ENCODE data around the gene INPPL1. TPM values are rescaled to one million over a fixed set of nuclear protein-coding genes. Genes with fewer than 3 reads are reported as not detected.
A peak's percentile ranks its signal among the peaks of the same experiment; 100 is the strongest.

Gene INPPL1
- total RNA-seq, 1 donor from 2014 or later = 139 TPM

- Mint-ChIP-seq H3K27ac (no peak overlapping the region), H3K36me3 (ENCODE audit: low read depth) (peaks cover 30% of the 10 kb centered on the region), H3K9me3 (no peaks in the 10 kb centered on the region), H3K27me3 (ENCODE audit: insufficient read depth) (peaks cover 37% of the 10 kb centered on the region), H3K4me3 (no peak overlapping the region), H3K4me1 (ENCODE audit: low read depth) (peaks cover 10% of the 10 kb centered on the region)
- intact Hi-C loops (cut with micrococcal nuclease) = loop anchor here (1.0 to 2.0 kb wide), 2 partner anchors 15 to 193 kb away; no protein-coding TSS in a partner anchor
- no peak for DNase-seq (ENCODE audit: low spot score)
Measured at GRCh38 chr11:72238040-72238450, 13.5 kb downstream of the INPPL1 start.

GRCh38 chr11:72238492-72239312, 14.1 kb downstream of the INPPL1 start:
- intact Hi-C loops (cut with micrococcal nuclease) = loop anchor here (1.0 to 2.0 kb wide), 2 partner anchors 16 to 193 kb away; no protein-coding TSS in a partner anchor
- H3K9me3 Mint-ChIP-seq = no peaks in the 10 kb centered on the region
- no peak for DNase-seq (ENCODE audit: low spot score)
- H3K4me3 Mint-ChIP-seq = no peak overlapping the region
- H3K27me3 Mint-ChIP-seq (ENCODE audit: insufficient read depth) = peaks cover 42% of the 10 kb centered on the region
- peaks cover 14% of the 10 kb centered on the region for H3K4me1 Mint-ChIP-seq (ENCODE audit: low read depth)
- H3K27ac Mint-ChIP-seq = no peak overlapping the region
- peaks cover 30% of the 10 kb centered on the region for H3K36me3 Mint-ChIP-seq (ENCODE audit: low read depth)

- peak overlapping the region; percentile 62 for H3K4me3 Mint-ChIP-seq
- intact Hi-C loops (cut with micrococcal nuclease) = loop anchor here (2.0 kb wide), 1 partner anchor 17 kb away; no protein-coding TSS in a partner anchor
- H3K36me3 Mint-ChIP-seq (ENCODE audit: low read depth) = peaks cover 25% of the 10 kb centered on the region
- H3K27me3 Mint-ChIP-seq (ENCODE audit: insufficient read depth) = peaks cover 43% of the 10 kb centered on the region
- H3K4me1 Mint-ChIP-seq (ENCODE audit: low read depth) = peaks cover 14% of the 10 kb centered on the region
- H3K27ac Mint-ChIP-seq = no peak overlapping the region
- H3K9me3 Mint-ChIP-seq = no peaks in the 10 kb centered on the region
- no peak for DNase-seq (ENCODE audit: low spot score)
Measured at GRCh38 chr11:72239313-72239848, 14.8 kb downstream of the INPPL1 start.

- no peaks in the 10 kb centered on the region for H3K9me3 Mint-ChIP-seq
- H3K27ac Mint-ChIP-seq = no peak overlapping the region
- no peak for DNase-seq (ENCODE audit: low spot score)
- H3K36me3 Mint-ChIP-seq (ENCODE audit: low read depth) = peaks cover 22% of the 10 kb centered on the region
- H3K4me1 Mint-ChIP-seq (ENCODE audit: low read depth) = peaks cover 19% of the 10 kb centered on the region
- peaks cover 48% of the 10 kb centered on the region for H3K27me3 Mint-ChIP-seq (ENCODE audit: insufficient read depth)
- intact Hi-C loops (cut with micrococcal nuclease) = loop anchor here (2.0 kb wide), 1 partner anchor 17 kb away; no protein-coding TSS in a partner anchor
- H3K4me3 Mint-ChIP-seq = no peak overlapping the region
Measured at GRCh38 chr11:72239849-72240460, 15.4 kb downstream of the INPPL1 start.

- Mint-ChIP-seq H3K4me3 (peak overlapping the region; percentile 72), H3K36me3 (ENCODE audit: low read depth) (peaks cover 22% of the 10 kb centered on the region), H3K27me3 (ENCODE audit: insufficient read depth) (peaks cover 48% of the 10 kb centered on the region), H3K27ac (no peak overlapping the region), H3K9me3 (no peaks in the 10 kb centered on the region), H3K4me1 (ENCODE audit: low read depth) (peaks cover 19% of the 10 kb centered on the region)
- no peak for DNase-seq (ENCODE audit: low spot score)
- intact Hi-C loops (cut with micrococcal nuclease) = no loop called here
Measured at GRCh38 chr11:72240461-72241290, 16.1 kb downstream of the INPPL1 start.

GRCh38 chr11:72241291-72241781, 16.8 kb downstream of the INPPL1 start:
- Mint-ChIP-seq H3K9me3 (no peaks in the 10 kb centered on the region), H3K27ac (no peak overlapping the region), H3K4me1 (ENCODE audit: low read depth) (peaks cover 19% of the 10 kb centered on the region), H3K36me3 (ENCODE audit: low read depth) (peaks cover 19% of the 10 kb centered on the region), H3K27me3 (ENCODE audit: insufficient read depth) (peaks cover 48% of the 10 kb centered on the region), H3K4me3 (no peak overlapping the region)
- DNase-seq (ENCODE audit: low spot score) = no peak
- intact Hi-C loops (cut with micrococcal nuclease) = no loop called here

GRCh38 chr11:72242141-72242540, 17.6 kb downstream of the INPPL1 start:
- intact Hi-C loops (cut with micrococcal nuclease) = no loop called here

GRCh38 chr11:72243173-72244059, 18.8 kb downstream of the INPPL1 start:
- DNase-seq (ENCODE audit: low spot score) = no peak
- peaks cover 19% of the 10 kb centered on the region for H3K4me1 Mint-ChIP-seq (ENCODE audit: low read depth)
- H3K27me3 Mint-ChIP-seq (ENCODE audit: insufficient read depth) = peaks cover 52% of the 10 kb centered on the region
- peak overlapping the region; percentile 46 for H3K27ac Mint-ChIP-seq
- no peak overlapping the region for H3K4me3 Mint-ChIP-seq
- peaks cover 11% of the 10 kb centered on the region for H3K36me3 Mint-ChIP-seq (ENCODE audit: low read depth)
- H3K9me3 Mint-ChIP-seq = no peaks in the 10 kb centered on the region
- intact Hi-C loops (cut with micrococcal nuclease) = no loop called here

More at GRCh38 chr11:72242141-72242540, 17.6 kb downstream of the INPPL1 start:
- Mint-ChIP-seq H3K4me1 (ENCODE audit: low read depth) (peaks cover 19% of the 10 kb centered on the region), H3K4me3 (no peak overlapping the region), H3K27me3 (ENCODE audit: insufficient read depth) (peaks cover 48% of the 10 kb centered on the region), H3K27ac (no peak overlapping the region), H3K9me3 (no peaks in the 10 kb centered on the region), H3K36me3 (ENCODE audit: low read depth) (peaks cover 14% of the 10 kb centered on the region)
- DNase-seq (ENCODE audit: low spot score) = no peak

- peaks cover 19% of the 10 kb centered on the region for H3K4me1 Mint-ChIP-seq (ENCODE audit: low read depth)
- peak within 1 kb of the TSS; percentile 46 for H3K27ac Mint-ChIP-seq
- H3K27me3 Mint-ChIP-seq (ENCODE audit: insufficient read depth) = peaks cover 50% of the 10 kb centered on the region
- no peak within 1 kb of the TSS for H3K4me3 Mint-ChIP-seq
- intact Hi-C loops (cut with micrococcal nuclease) = no loop called here
- DNase-seq (ENCODE audit: low spot score) = no peak
- H3K9me3 Mint-ChIP-seq = no peaks in the 10 kb centered on the region
- H3K36me3 Mint-ChIP-seq (ENCODE audit: low read depth) = peaks cover 7% of the 10 kb centered on the region
Measured at GRCh38 chr11:72244060-72244360, 19.4 kb downstream of the INPPL1 start, which contains the start of gene PHOX2A. Gene PHOX2A (minus strand): TSS chr11:72244176. CDS start chr11:72244004, 172 bp downstream.

GRCh38 chr11:72244361-72245262, 20.0 kb downstream of the INPPL1 start:
- peaks cover 50% of the 10 kb centered on the region for H3K27me3 Mint-ChIP-seq (ENCODE audit: insufficient read depth)
- DNase-seq (ENCODE audit: low spot score) = no peak
- intact Hi-C loops (cut with micrococcal nuclease) = no loop called here
- H3K9me3 Mint-ChIP-seq = no peaks in the 10 kb centered on the region
- no peak overlapping the region for H3K27ac Mint-ChIP-seq
- peaks cover 19% of the 10 kb centered on the region for H3K4me1 Mint-ChIP-seq (ENCODE audit: low read depth)
- H3K36me3 Mint-ChIP-seq (ENCODE audit: low read depth) = peaks cover 7% of the 10 kb centered on the region
- no peak overlapping the region for H3K4me3 Mint-ChIP-seq

- Mint-ChIP-seq H3K4me3 (no peak overlapping the region), H3K27me3 (ENCODE audit: insufficient read depth) (peaks cover 52% of the 10 kb centered on the region), H3K27ac (no peak overlapping the region), H3K9me3 (no peaks in the 10 kb centered on the region), H3K36me3 (ENCODE audit: low read depth) (peaks cover 5% of the 10 kb centered on the region), H3K4me1 (ENCODE audit: low read depth) (peaks cover 17% of the 10 kb centered on the region)
- no peak for DNase-seq (ENCODE audit: low spot score)
- intact Hi-C loops (cut with micrococcal nuclease) = no loop called here
Measured at GRCh38 chr11:72245263-72245816, 20.8 kb downstream of the INPPL1 start.

All from activated T-helper 1 cell treated with anti-CD3 and anti-CD28 coated beads, Interleukin-12 subunit alpha, Interleukin-12 subunit beta, Interleukin-2, Interleukin-4 antibody, amounts not matched to agents 30 ng/mL and 10 ng/mL and 1 ng/mL, durations not matched to agents 14 hours and 24 hours and 36 hours (primary cell).